K562 (cell line): ENCODE results near the gene TMEM266. TPM values are rescaled to one million over a fixed set of nuclear protein-coding genes. Genes with fewer than 3 reads are reported as not detected.

Source experiments
- ARID1B ChIP-seq: fragments of 450-650 bp; IDR thresholded peaks from 2 replicates; pipeline ENCODE4 v1.6.1; 2016; ENCODE audit warnings: antibody characterized with exemption, mild to moderate bottlenecking, inconsistent platforms
- BDP1 ChIP-seq: IDR thresholded peaks from 3 replicates; pipeline ENCODE4 v1.6.1; 2011; ENCODE audit not compliant: insufficient read length, insufficient read depth
- CBFA2T3 ChIP-seq: fragments of 450-650 bp; IDR thresholded peaks from 2 replicates; pipeline ENCODE4 v1.6.1; 2017
- CBX3 ChIP-seq, 2 experiments: IDR thresholded peaks; 1 replicate in 1 of 2; 2 replicates in 1 of 2; pipeline ENCODE4 v1.6.1; 2012; ENCODE audit warnings: inconsistent platforms in 2 of 2, low read length in 2 of 2, borderline replicate concordance in 1 of 2, control low read depth in 1 of 2
- CEBPG ChIP-seq, 3 experiments: fragments of 200-800 bp in 1 of 3; sonication (Bioruptor generic) in 1 of 3; sonication (generic) in 1 of 3; formaldehyde crosslinking in 1 of 3; IDR thresholded peaks in 2 of 3; conservative IDR thresholded peaks in 1 of 3; 2 replicates each; pipeline versions ENCODE4 v1.6.1 to v1.8.0; 2016 to 2022; ENCODE audit warnings: missing compliant biosample characterization in 2 of 3, missing genetic modification characterization in 2 of 3, mild to moderate bottlenecking in 1 of 3, missing genetic modification reagents in 1 of 3
- CREM ChIP-seq: IDR thresholded peaks from 2 replicates; pipeline ENCODE4 v1.6.1; 2014; ENCODE audit warnings: antibody characterized with exemption, low read depth
- EGR1 ChIP-seq: fragments of 450-650 bp; conservative IDR thresholded peaks from 2 replicates; pipeline ENCODE4 v1.6.1; 2017; ENCODE audit warnings: mild to moderate bottlenecking
- FOSL1 ChIP-seq: fragments of 200-800 bp; sonication (Bioruptor generic); conservative IDR thresholded peaks from 2 replicates; pipeline ENCODE4 v1.6.1; 2016; ENCODE audit warnings: missing genetic modification characterization, missing compliant biosample characterization
- GATAD2A ChIP-seq: fragments of 450-650 bp; IDR thresholded peaks from 2 replicates; pipeline ENCODE4 v1.6.1; 2017
- HDAC3 ChIP-seq: fragments of 450-650 bp; IDR thresholded peaks from 2 replicates; pipeline ENCODE4 v1.6.1; 2018; ENCODE audit warnings: borderline replicate concordance, mild to moderate bottlenecking, moderate library complexity; ENCODE audit not compliant: partially characterized antibody
- HDAC8 ChIP-seq: fragments of 450-650 bp; IDR thresholded peaks from 2 replicates; pipeline ENCODE4 v1.6.1; 2016; ENCODE audit warnings: mild to moderate bottlenecking, missing genetic modification characterization, moderate library complexity, missing compliant biosample characterization
- JUND ChIP-seq, 2 experiments: IDR thresholded peaks; 2 replicates in 1 of 2; 3 replicates in 1 of 2; pipeline ENCODE4 v1.6.1; 2011; ENCODE audit warnings: borderline replicate concordance in 2 of 2, low read depth in 2 of 2, low read length in 2 of 2, improper control_type of control experiment in 1 of 2, missing biosample characterization in 1 of 2, missing genetic modification characterization in 1 of 2, missing genetic modification reagents in 1 of 2
- L3MBTL2 ChIP-seq: fragments of 450-650 bp; IDR thresholded peaks from 2 replicates; pipeline ENCODE4 v1.6.1; 2016; ENCODE audit warnings: mild to moderate bottlenecking, moderate library complexity
- MAZ ChIP-seq, 2 experiments: fragments of 450-650 bp in 1 of 2; sonication (generic) in 1 of 2; formaldehyde crosslinking; IDR thresholded peaks in 1 of 2; conservative IDR thresholded peaks in 1 of 2; 2 replicates each; pipeline versions ENCODE4 v1.4.0 to v1.5.0; 2020; ENCODE audit warnings: mild to moderate bottlenecking in 1 of 2, missing genetic modification reagents in 1 of 2
- NFIC ChIP-seq: fragments of 450-650 bp; IDR thresholded peaks from 2 replicates; pipeline ENCODE4 v1.6.1; 2017; ENCODE audit warnings: mild to moderate bottlenecking, inconsistent platforms
- RCOR1 ChIP-seq, 2 experiments: IDR thresholded peaks; 2 replicates each; pipeline ENCODE4 v1.6.1; 2012; ENCODE audit warnings: low read depth in 2 of 2, low read length in 2 of 2, borderline replicate concordance in 1 of 2, improper control_type of control experiment in 1 of 2
- SMARCE1 ChIP-seq: fragments of 450-650 bp; IDR thresholded peaks from 2 replicates; pipeline ENCODE4 v1.7.1; 2016; ENCODE audit warnings: mild to moderate bottlenecking
- ZNF232 ChIP-seq: sonication (generic); formaldehyde crosslinking; IDR thresholded peaks from 2 replicates; pipeline ENCODE4 v1.8.0; 2022; ENCODE audit warnings: mild to moderate bottlenecking, missing genetic modification reagents
- ZNF830 ChIP-seq: fragments of 250-450 bp; sonication (Bioruptor Pico); IDR thresholded peaks from 2 replicates; pipeline ENCODE4 v1.5.0; 2021; ENCODE audit warnings: mild to moderate bottlenecking
- polyA plus RNA-seq, 8 experiments: library from polyadenylated mRNA; depleted of rRNA in 4 of 8; stranded (reverse) in 5 of 8; unstranded in 3 of 8; fragments of >200 nt; fragmentation: Nextera tagmentation in 2 of 8; fragmentation: Illumina TruSeq in 1 of 8; extraction: Ambion mirVana in 2 of 8; extraction: Trizol in 1 of 8; gene quantifications; 2 replicates each; pipeline versions ENCODE4 v1.2.1 to v1.2.3, GENCODE V29; 2011 to 2014; ENCODE audit warnings: inconsistent platforms in 1 of 8, missing spikeins in 1 of 8
- total RNA-seq, 7 experiments: library from RNA; depleted of rRNA in 6 of 7; stranded (reverse); fragments of >200 nt in 6 of 7; fragmentation: Illumina TruSeq in 2 of 7; extraction: Trizol in 2 of 7; gene quantifications; 2 replicates each; pipeline versions ENCODE4 v1.2.1 to v1.2.3, GENCODE V29; 2011 to 2021; ENCODE audit warnings: low replicate concordance in 1 of 7
- TF ChIP-seq, protein P1 (sequence below): fragments of 450-650 bp; formaldehyde crosslinking; IDR thresholded peaks from 2 replicates; pipeline ENCODE4 v1.4.0; 2022; ENCODE audit warnings: missing genetic modification characterization
- TF ChIP-seq, protein P2 (sequence below), 2 experiments: IDR thresholded peaks; 2 replicates each; pipeline ENCODE4 v1.6.1; 2011; ENCODE audit warnings: borderline replicate concordance in 1 of 2, control low read depth in 1 of 2, low read depth in 1 of 2, low read length in 1 of 2, mild to moderate bottlenecking in 1 of 2, mixed read lengths in 1 of 2, moderate library complexity in 1 of 2; ENCODE audit not compliant: insufficient read depth in 1 of 2, insufficient read length in 1 of 2, poor library complexity in 1 of 2, severe bottlenecking in 1 of 2; ENCODE audit errors: extremely low read depth in 1 of 2
- TF ChIP-seq, protein P3 (sequence below): sonication (generic); formaldehyde crosslinking; IDR thresholded peaks from 2 replicates; pipeline ENCODE4 v1.8.0; 2022; ENCODE audit warnings: missing genetic modification reagents, mild to moderate bottlenecking, moderate library complexity, borderline replicate concordance

Gene TMEM266
- total and polyA plus RNA-seq, 9 of the 15 experiments (the other 6 are each of a cell fraction or from before 2014, with no cell fraction given), result not detected

DNA sequence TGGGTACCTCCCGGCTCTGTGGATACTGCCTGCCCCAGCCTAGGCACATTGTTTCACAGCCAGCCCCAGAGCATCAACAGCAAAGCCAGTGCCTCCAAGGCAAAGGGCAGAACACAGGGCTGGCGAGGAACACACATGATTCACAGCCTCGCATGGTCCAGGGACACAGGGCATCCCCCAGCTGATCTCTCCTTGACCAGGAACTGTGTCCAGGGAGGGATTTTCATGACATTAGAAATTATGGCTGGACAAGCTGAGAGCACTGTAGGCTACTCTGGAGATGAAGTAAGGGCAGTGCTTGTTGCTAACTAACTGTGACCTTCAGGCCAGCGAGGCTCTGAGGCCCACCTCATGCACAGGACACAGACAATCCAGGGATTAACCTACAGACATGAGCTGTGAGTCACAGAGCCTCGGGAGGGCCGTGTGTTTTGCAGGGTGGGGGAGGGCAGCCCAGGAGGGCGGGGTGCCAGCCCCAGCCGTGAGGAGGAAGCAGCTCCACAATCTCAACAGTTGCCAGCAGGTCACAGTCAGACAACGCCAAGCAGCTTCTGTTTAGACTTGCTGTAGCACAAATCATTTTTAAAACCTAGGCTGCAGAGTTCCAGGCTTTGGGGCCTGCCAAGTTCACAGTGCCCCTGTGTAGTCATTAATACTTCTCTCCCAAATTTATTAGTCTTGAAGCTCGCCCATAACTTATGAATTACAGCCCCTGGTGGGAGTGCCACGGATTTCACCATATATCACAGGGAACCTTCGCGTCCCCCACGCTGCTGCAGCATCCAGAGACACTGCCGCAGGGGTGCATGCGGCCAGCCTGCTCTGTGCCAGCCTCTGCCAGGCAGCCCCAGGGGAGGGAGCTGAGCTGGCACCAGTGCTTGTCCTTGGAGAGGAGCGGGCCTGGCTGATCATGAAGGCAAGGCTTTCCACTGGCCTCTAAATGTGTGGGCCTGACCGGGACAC is 136.8 kb downstream of the TMEM266 start (continued):
- TF ChIP-seq, protein P1, sequence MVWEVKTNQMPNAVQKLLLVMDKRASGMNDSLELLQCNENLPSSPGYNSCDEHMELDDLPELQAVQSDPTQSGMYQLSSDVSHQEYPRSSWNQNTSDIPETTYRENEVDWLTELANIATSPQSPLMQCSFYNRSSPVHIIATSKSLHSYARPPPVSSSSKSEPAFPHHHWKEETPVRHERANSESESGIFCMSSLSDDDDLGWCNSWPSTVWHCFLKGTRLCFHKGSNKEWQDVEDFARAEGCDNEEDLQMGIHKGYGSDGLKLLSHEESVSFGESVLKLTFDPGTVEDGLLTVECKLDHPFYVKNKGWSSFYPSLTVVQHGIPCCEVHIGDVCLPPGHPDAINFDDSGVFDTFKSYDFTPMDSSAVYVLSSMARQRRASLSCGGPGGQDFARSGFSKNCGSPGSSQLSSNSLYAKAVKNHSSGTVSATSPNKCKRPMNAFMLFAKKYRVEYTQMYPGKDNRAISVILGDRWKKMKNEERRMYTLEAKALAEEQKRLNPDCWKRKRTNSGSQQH (CRISPR knock-in tag), result no peak
- TF ChIP-seq CEBPG (CRISPR knock-in tag; IDR thresholded peaks at IDR 0.05) (no peak), CEBPG (tag; conservative IDR thresholded peaks at IDR 0.05 in 1 of 2, IDR thresholded peaks at IDR 0.05 in 1 of 2) (no peak), RCOR1 (IDR thresholded peaks at IDR 0.05; ENCODE audit: borderline replicate concordance in 1 of 2, low read depth in 2 of 2, low read length in 2 of 2) (0 out of 4 replicates have a peak, but pooled peaks of 1 of the 2 experiments have one; percentile 12), CBX3 (IDR thresholded peaks at IDR 0.05; ENCODE audit: borderline replicate concordance in 1 of 2, low read length in 2 of 2) (peak in 1 of 2 experiments; percentile 52; a peak in 1 of 3 replicates), ZNF232 (CRISPR knock-in tag) (no peak), HDAC3 (no peak), JUND (IDR thresholded peaks at IDR 0.05; ENCODE audit: borderline replicate concordance, low read depth, low read length) (peak; percentile 66; the same call in 1 of the 2 replicates), JUND (tag; IDR thresholded peaks at IDR 0.05; ENCODE audit: borderline replicate concordance, low read depth, low read length) (peak; percentile 39; the same call in 1 of the 3 replicates), MAZ (CRISPR knock-in tag; conservative IDR thresholded peaks at IDR 0.05 in 1 of 2, IDR thresholded peaks at IDR 0.05 in 1 of 2) (peak in 1 of 2 experiments; percentile 41; a peak in 1 of 4 replicates), HDAC8 (tag) (no peak), GATAD2A (0 out of 2 replicates have a peak, but pooled peaks have one; percentile 30), ARID1B (peak; percentile 36; the same call in 1 of the 2 replicates), SMARCE1 (0 out of 2 replicates have a peak, but pooled peaks have one; percentile 40), FOSL1 (tag) (peak; percentile 79), EGR1 (0 out of 2 replicates have a peak, but pooled peaks have one; percentile 12), BDP1 (no peak), ZNF830 (no peak), CBFA2T3 (peak; percentile 16; the same call in 1 of the 2 replicates), L3MBTL2 (peak; percentile 61; the same call in 1 of the 2 replicates), NFIC (peak; percentile 38; the same call in 1 of the 2 replicates), CREM (0 out of 2 replicates have a peak, but pooled peaks have one; percentile 28)
- TF ChIP-seq, protein P2, sequence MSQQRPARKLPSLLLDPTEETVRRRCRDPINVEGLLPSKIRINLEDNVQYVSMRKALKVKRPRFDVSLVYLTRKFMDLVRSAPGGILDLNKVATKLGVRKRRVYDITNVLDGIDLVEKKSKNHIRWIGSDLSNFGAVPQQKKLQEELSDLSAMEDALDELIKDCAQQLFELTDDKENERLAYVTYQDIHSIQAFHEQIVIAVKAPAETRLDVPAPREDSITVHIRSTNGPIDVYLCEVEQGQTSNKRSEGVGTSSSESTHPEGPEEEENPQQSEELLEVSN (IDR thresholded peaks at IDR 0.05; ENCODE audit: borderline replicate concordance in 1 of 2, extremely low read depth in 1 of 2, insufficient read depth in 1 of 2, insufficient read length in 1 of 2, low read depth in 1 of 2, low read length in 1 of 2, poor library complexity in 1 of 2, severe bottlenecking in 1 of 2), result peak in 1 of 2 experiments; percentile 82
- TF ChIP-seq, protein P3, sequence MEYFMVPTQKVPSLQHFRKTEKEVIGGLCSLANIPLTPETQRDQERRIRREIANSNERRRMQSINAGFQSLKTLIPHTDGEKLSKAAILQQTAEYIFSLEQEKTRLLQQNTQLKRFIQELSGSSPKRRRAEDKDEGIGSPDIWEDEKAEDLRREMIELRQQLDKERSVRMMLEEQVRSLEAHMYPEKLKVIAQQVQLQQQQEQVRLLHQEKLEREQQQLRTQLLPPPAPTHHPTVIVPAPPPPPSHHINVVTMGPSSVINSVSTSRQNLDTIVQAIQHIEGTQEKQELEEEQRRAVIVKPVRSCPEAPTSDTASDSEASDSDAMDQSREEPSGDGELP, result peak; percentile 43; the same call in 1 of the 2 replicates
